Duodenal mucosa (tissue), 2 donors: Measurements from ENCODE around the gene CCSER1.
"Not testable (repeated sequence)": the region's sequence is repeated elsewhere in the genome, so short reads cannot be mapped to it uniquely, and the experiment has no call there.

ENCODE experiments used
- H3K27ac ChIP-seq: one replicate; pipeline ENCODE4 v1.7.0; 2013; ENCODE audit warnings: low read depth, low read length
- H3K27me3 ChIP-seq, 2 donors: one replicate each; pipeline ENCODE4 v1.7.0; 2013; ENCODE audit warnings: low read length in 2 of 2, control low read depth in 1 of 2; ENCODE audit not compliant: insufficient read depth in 2 of 2, control insufficient read depth in 1 of 2
- H3K36me3 ChIP-seq, 2 donors: one replicate each; pipeline ENCODE4 v1.7.0; 2013; ENCODE audit warnings: low read length in 2 of 2, control low read depth in 1 of 2; ENCODE audit not compliant: insufficient read depth in 2 of 2, control insufficient read depth in 1 of 2
- H3K4me1 ChIP-seq, 2 donors: one replicate each; pipeline ENCODE4 v1.7.0; 2013; ENCODE audit warnings: low read length in 2 of 2, control low read depth in 1 of 2; ENCODE audit not compliant: insufficient read depth in 2 of 2, control insufficient read depth in 1 of 2
- H3K4me3 ChIP-seq, 2 donors: one replicate each; pipeline ENCODE4 v1.7.0; 2013; ENCODE audit warnings: low read length in 2 of 2, low read depth in 1 of 2
- H3K9ac ChIP-seq, 2 donors: one replicate each; pipeline ENCODE4 v1.7.0; 2013; ENCODE audit warnings: low read length in 2 of 2, low read depth in 1 of 2
- H3K9me3 ChIP-seq, 2 donors: one replicate each; pipeline ENCODE4 v1.7.0; 2013; ENCODE audit warnings: low read length in 2 of 2, control low read depth in 1 of 2; ENCODE audit not compliant: control insufficient read depth in 1 of 2

The CCSER1 gene

DNA sequence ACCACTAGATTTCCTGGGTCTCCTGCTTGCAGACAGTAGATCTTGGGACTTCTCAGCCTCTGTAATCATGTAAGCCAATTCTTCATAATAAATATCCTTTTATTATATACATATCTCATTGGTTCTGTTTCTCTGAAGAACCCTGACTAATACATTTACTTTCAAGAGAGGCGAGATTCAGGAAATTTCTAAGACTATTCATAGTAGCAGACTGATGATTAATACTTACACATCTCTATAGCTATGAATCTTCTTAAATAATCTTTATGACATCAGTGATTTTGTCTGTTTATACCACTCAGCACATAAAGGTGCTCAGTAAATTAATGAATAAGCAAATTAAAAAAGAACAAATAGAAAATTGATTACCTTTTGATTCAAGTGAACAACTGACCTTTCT is 1494.3 kb downstream of the CCSER1 start:
- no peaks in the 10 kb centered on the region for H3K4me1 ChIP-seq
- H3K9ac ChIP-seq, result no peak overlapping the region
- H3K27me3 ChIP-seq, result no peaks in the 10 kb centered on the region
- no peak overlapping the region for H3K4me3 ChIP-seq
- no peak overlapping the region for H3K27ac ChIP-seq
- H3K9me3 ChIP-seq, result no peaks in the 10 kb centered on the region
- no peaks in the 10 kb centered on the region for H3K36me3 ChIP-seq

GRCh38 chr4:91622925-91623602 is 1495.9 kb downstream of the CCSER1 start:
- Histone ChIP-seq H3K4me3 (no peak overlapping the region), H3K36me3 (no peaks in the 10 kb centered on the region), H3K27me3 (no peaks in the 10 kb centered on the region), H3K9me3 (no peaks in the 10 kb centered on the region), H3K4me1 (no peaks in the 10 kb centered on the region), H3K9ac (no peak overlapping the region), H3K27ac (no peak overlapping the region)

DNA sequence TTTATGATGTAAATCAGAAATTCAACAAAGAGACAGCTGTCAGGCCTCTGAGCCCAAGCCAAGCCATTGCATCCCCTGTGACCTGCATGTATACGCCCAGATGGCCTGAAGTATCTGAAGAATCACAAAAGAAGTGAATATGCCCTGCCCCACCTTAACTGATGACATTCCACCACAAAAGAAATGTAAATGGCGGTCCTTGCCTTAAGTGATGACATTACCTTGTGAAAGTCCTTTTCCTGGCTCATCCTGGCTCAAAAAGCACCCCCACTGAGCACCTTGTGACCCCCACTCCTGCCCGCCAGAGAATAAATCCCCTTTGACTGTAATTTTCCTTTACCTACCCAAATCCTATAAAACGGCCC is 1496.4 kb downstream of the CCSER1 start:
- H3K9me3 ChIP-seq, H3K36me3 ChIP-seq: not testable (repeated sequence)

DNA sequence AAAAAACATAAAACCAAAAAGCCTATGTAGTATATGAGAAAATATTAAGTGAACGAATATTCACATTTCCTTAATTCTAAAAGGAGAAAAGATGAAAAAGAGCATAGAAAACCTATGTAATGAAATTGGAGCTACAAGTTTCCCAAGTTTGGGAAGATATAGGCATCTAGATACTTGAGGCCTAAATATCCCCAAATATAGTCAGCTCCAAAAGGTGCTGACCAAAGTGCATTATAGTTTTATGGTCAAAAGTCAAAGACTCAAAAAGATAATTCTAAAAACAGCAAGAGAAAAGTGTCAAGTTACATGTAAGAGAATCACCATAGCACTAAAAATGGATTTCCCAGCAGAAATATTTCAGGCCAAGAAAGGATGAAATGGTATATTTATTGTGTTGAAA is 1502.9 kb downstream of the CCSER1 start:
- Histone ChIP-seq H3K36me3 (no peaks in the 10 kb centered on the region), H3K27me3 (no peaks in the 10 kb centered on the region), H3K9me3 (no peaks in the 10 kb centered on the region), H3K27ac (no peak overlapping the region), H3K4me1 (no peaks in the 10 kb centered on the region), H3K4me3 (no peak overlapping the region), H3K9ac (no peak overlapping the region)

More for the DNA sequence above, 1496.4 kb downstream of the CCSER1 start:
- not testable (repeated sequence) for H3K4me1 ChIP-seq, H3K4me3 ChIP-seq, H3K27ac ChIP-seq, H3K9ac ChIP-seq, H3K27me3 ChIP-seq

- no peaks in the 10 kb centered on the region for H3K9me3 ChIP-seq
- H3K4me1 ChIP-seq, result no peaks in the 10 kb centered on the region
- no peak overlapping the region for H3K27ac ChIP-seq
- H3K4me3 ChIP-seq, result no peak overlapping the region
- no peak overlapping the region for H3K9ac ChIP-seq
- H3K36me3 ChIP-seq, result no peaks in the 10 kb centered on the region
- no peaks in the 10 kb centered on the region for H3K27me3 ChIP-seq
Measured at GRCh38 chr4:91630764-91631163, 1503.6 kb downstream of the CCSER1 start.

DNA sequence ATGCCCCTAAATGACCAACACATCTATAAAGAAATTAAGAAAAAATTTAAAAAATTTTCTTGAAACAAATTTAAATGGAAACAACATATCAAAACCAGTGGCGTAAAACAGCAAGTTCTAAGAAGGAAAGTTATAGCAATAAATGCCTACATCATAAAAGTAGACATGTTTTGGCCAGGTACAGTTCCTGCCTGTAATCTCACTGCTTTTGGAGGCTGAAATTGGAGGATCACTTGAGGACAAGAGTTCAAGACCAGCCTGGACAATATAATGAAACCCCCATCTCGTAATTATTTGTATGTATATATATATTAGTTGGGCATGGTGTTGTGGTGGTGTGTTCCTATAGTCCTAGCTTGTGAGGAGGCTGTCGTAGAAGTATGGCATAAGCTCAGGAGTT is 1504.1 kb downstream of the CCSER1 start:
- Histone ChIP-seq H3K27me3 (no peaks in the 10 kb centered on the region), H3K4me3 (no peak overlapping the region), H3K36me3 (no peaks in the 10 kb centered on the region), H3K9ac (no peak overlapping the region), H3K9me3 (no peaks in the 10 kb centered on the region), H3K27ac (no peak overlapping the region), H3K4me1 (no peaks in the 10 kb centered on the region)

DNA sequence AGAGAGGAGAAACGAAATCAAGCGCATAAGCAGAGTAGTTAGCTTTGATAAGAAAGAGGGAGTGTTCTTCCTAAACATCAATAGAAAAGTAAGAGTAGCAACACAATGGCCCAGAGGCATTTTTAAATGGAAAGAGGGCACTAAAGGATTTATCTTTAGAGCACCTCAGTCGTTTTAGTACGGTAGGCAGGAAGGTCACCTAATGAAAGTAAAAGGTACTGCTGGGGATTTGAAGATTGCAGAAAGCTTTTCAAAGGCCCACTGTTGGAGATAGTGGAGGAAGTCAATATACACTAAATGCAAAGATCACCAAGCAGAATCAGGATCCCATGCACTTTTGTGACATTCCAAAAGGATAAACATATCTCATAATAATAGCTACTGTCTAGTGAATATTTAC is 1508.9 kb downstream of the CCSER1 start:
- Histone ChIP-seq H3K9ac (no peak overlapping the region), H3K4me1 (no peaks in the 10 kb centered on the region), H3K27me3 (no peaks in the 10 kb centered on the region), H3K4me3 (no peak overlapping the region), H3K9me3 (no peaks in the 10 kb centered on the region), H3K36me3 (no peaks in the 10 kb centered on the region), H3K27ac (no peak overlapping the region)
